ENCODE measurements around the gene CC2D1A.
A peak's percentile ranks its signal among the peaks of the same experiment; 100 is the strongest.

The CC2D1A gene

DNA sequence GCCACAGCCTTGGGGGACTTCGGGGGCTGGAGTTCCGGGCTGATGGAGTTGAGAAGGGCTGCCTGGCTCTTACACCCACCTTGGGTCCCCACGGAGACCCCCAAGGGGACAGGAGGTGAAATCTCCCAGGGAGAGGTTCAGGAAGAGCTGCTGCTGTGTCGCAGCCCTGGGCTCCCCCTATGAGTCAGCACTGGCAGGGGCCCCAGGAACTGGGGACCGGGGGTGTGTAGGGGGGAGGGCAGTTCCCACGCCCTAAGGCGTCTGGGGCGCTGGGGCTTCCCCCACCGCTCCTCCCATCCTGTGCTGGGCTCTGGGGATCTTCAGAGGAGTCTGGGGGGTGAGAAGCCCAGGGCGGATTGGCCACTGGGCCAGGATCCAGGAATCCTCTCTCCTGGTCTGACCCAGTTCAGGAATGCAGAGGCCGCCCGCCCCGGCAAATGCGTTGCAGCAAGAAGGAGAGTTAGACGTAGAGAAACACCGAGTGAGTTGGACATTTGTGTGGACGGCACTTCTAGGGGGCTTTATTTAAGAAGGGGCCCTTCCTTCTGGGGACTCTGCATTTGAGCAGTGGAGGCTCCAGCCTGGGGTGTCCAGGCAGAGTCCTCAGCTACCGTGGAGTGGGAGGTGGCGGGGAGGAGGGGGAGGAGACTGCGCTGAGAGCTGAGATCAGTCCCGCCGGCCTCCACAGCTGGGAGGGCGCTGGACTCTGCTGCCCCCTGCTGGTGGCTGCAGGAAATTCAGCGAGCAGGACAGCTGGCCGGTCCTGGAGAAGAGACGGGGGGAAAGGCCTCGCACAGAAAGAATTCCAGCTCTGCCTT is 44.1 kb upstream of the CC2D1A start:
- H3K27me3 Mint-ChIP-seq (ENCODE audit: low read depth) = peaks cover 5% of the 10 kb centered on the region
- TF ChIP-seq, protein P1, sequence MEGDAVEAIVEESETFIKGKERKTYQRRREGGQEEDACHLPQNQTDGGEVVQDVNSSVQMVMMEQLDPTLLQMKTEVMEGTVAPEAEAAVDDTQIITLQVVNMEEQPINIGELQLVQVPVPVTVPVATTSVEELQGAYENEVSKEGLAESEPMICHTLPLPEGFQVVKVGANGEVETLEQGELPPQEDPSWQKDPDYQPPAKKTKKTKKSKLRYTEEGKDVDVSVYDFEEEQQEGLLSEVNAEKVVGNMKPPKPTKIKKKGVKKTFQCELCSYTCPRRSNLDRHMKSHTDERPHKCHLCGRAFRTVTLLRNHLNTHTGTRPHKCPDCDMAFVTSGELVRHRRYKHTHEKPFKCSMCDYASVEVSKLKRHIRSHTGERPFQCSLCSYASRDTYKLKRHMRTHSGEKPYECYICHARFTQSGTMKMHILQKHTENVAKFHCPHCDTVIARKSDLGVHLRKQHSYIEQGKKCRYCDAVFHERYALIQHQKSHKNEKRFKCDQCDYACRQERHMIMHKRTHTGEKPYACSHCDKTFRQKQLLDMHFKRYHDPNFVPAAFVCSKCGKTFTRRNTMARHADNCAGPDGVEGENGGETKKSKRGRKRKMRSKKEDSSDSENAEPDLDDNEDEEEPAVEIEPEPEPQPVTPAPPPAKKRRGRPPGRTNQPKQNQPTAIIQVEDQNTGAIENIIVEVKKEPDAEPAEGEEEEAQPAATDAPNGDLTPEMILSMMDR (IDR thresholded peaks at IDR 0.05; ENCODE audit: unreplicated experiment in 3 of 3) = peak; percentile 96 to 99 (median 97)
- H3K4me1 Mint-ChIP-seq = peaks cover 36% of the 10 kb centered on the region
- no peaks in the 10 kb centered on the region for H3K9me3 Mint-ChIP-seq
- peak overlapping the region; percentile 79 to 81 (median 80) for H3K4me3 Mint-ChIP-seq
- H3K27ac Mint-ChIP-seq = peak overlapping the region; percentile 93 to 98 (median 94)
- no peaks in the 10 kb centered on the region for H3K36me3 Mint-ChIP-seq (ENCODE audit: low read depth)

DNA sequence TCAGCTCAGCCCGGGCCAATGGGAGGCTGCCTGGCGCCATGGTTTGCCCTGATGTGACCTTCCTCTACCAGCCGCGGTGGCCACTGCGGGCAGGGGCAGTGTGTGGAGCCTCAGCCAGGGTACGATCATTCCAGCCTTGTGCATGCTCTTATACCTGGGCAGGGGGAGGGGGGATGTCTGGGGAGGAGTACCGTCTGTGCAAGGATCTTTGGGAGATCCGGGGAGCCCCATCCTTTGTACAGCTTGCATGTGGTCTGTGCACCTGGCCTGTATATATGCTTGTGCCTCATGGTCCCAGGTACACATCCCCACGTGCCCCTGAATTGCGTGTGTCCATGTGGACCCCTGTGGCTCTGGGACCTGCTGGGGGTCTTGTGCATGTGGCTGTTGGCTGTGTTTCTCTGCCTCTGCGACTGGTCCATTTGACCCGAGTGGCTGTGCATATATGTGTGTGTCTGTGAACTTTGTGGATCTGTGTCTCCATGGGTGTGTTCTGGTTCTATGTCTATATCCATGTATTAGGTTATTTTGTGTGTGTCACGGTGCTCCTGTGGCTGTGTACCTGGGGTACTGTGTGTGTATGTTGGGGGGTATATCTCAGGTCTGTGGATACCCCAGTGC is 41.8 kb upstream of the CC2D1A start:
- Mint-ChIP-seq H3K36me3 (ENCODE audit: low read depth) (no peaks in the 10 kb centered on the region), H3K4me1 (peaks cover 53% of the 10 kb centered on the region), H3K27me3 (ENCODE audit: low read depth) (peaks cover 5% of the 10 kb centered on the region), H3K9me3 (no peaks in the 10 kb centered on the region), H3K27ac (peak overlapping the region; percentile 83 to 95 (median 90)), H3K4me3 (peak overlapping the region; percentile 83 to 93 (median 92))
- TF ChIP-seq, protein P1 (IDR thresholded peaks at IDR 0.05; ENCODE audit: unreplicated experiment in 3 of 3) = no peak

DNA sequence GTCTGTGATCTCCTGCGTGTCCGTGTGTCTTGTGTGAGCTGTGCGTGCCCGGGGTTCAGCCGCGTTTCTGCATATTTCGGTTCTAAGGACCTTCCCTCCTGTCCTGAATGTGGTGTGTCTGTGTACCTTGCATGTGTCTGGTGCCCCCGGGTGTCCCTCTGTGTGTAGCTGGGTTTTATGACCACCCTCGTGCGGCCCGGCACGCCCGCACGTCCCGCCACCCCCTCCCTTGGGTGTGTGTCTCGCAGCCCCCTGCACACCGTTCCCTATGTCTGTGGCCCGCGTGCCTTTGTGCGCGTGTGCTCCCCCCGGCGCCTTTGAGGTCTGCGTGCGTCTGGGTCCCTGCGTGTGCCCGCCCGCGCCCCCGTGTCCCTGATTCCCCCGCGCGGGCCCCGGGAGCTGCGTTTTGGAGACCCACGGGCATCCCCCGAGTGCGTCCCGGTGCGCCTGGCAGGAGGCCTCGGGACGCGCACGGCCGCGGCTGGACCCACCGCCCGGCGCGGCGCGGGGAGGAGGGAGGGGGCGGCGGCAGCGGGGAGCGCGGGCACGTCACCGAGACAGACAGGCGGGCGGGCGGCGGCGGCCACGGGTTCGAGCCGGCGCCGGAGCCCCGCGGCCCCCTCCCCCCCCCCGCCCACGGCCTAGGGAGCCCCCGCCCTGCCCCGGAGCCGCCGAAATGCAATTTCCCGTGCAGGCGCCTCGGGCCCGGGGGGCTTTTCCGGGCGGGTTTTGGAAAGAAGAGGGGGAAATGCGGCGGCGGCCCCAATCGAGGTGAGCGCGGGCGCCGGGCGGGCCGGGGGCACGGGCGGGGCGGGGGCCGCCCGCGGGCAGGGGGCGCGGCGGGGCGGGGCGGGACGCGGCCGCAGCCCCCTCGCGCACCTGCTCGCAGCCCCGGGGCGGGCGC is 41.1 kb upstream of the CC2D1A start:
- Mint-ChIP-seq H3K36me3 (ENCODE audit: low read depth) (no peaks in the 10 kb centered on the region), H3K27ac (peak overlapping the region; percentile 83 to 95 (median 90)), H3K4me3 (peak overlapping the region; percentile 83 to 93 (median 92)), H3K9me3 (no peaks in the 10 kb centered on the region), H3K4me1 (peaks cover 61% of the 10 kb centered on the region), H3K27me3 (ENCODE audit: low read depth) (peaks cover 5% of the 10 kb centered on the region)
- TF ChIP-seq, protein P1 (IDR thresholded peaks at IDR 0.05; ENCODE audit: unreplicated experiment in 3 of 3) = no peak

DNA sequence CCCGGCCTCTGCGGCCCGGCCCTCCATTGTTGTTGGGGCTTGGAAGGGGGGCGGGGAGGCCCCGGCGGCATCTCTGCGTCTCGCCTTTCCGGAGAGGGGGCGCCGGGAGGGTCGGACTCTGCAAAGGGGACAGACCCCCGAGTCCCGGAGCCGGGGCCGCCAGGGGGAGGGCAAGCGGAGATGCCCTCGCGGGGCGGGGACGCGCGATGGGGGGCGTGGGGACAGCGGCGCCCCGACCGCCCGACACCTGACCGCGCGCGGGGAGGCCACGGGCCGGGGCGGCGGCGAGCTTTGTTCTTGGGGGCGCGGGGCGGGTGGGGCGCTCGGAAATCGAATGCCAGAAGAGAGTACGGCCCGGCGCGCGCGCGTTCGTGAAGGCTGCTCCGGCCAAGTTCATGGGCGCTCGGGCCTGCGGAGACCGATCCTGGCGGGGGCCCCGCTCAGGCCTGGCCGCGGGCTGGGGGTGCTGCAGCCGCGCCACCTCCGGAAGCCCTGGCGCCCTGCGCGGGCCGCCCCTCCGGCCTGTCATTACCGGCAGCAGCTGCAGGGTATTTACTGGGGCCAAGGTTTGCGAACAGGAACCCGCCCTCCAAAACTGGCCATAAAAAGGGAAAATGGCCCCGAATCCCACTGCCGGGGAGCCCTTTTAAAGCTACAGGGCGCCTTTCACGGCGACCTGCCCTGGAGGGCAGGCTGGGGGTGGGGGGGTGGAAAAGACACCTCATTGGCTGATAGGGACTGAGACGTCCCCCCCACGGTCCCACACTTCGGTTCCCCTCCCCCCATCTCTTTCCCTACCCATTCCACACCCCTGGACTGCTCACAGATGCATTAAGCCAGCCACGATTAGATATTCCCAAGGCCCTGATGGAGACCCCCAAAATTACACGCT is 40.2 kb upstream of the CC2D1A start:
- Mint-ChIP-seq H3K4me1 (peaks cover 61% of the 10 kb centered on the region), H3K4me3 (peak overlapping the region; percentile 84 to 93 (median 91)), H3K9me3 (no peaks in the 10 kb centered on the region), H3K27me3 (ENCODE audit: low read depth) (peaks cover 5% of the 10 kb centered on the region), H3K27ac (peak overlapping the region; percentile 68 to 92 (median 81)), H3K36me3 (ENCODE audit: low read depth) (no peaks in the 10 kb centered on the region)
- TF ChIP-seq, protein P1 (IDR thresholded peaks at IDR 0.05; ENCODE audit: unreplicated experiment in 3 of 3) = no peak

DNA sequence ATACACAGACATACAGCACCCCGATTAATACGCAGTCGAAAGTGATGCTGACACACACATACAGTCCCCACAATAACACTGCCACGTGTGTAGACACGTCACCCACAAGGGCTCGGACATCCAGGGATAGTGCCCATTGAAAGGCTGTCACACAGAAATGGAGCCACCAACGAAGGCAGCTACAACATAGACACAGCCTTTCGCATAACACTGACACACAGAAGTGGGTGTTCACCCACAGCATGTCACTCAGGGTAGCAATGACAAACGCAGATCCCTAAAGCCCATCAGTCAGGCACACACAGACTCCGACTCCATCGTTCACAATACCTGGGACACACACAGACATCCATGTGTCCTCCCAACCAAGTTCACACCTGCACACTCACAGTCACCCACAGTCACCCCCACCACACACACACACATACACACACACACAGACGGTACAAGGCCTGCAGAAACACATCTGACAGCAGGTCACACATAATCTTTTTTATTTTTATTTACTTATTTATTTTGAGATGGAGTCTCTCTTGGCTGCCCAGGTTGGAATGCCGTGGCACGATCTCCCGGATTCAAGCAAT is 39.4 kb upstream of the CC2D1A start:
- Mint-ChIP-seq H3K4me3 (peak overlapping the region; percentile 84 to 93 (median 91)), H3K27ac (peak overlapping the region; percentile 68 to 92 (median 81)), H3K4me1 (peaks cover 61% of the 10 kb centered on the region), H3K27me3 (ENCODE audit: low read depth) (peaks cover 5% of the 10 kb centered on the region), H3K9me3 (no peaks in the 10 kb centered on the region), H3K36me3 (ENCODE audit: low read depth) (no peaks in the 10 kb centered on the region)
- TF ChIP-seq, protein P1 (IDR thresholded peaks at IDR 0.05; ENCODE audit: unreplicated experiment in 3 of 3) = no peak

Data from nephron (organoid).